MM.1S (cell line): ENCODE measurements around the gene STARD3.

ENCODE experiments used
- DNase-seq: peaks from one replicate; pipeline ENCODE4 v3.0.0-alpha.2; 2015
- H2AFZ ChIP-seq: fragments of 300-600 bp; sonication (generic); 2 replicates; pipeline ENCODE4 v1.6.0; 2016; ENCODE audit warnings: antibody characterized with exemption, low read length
- H3F3A ChIP-seq: fragments of 300-600 bp; sonication (generic); 2 replicates; pipeline ENCODE4 v1.6.1; 2016; ENCODE audit warnings: mild to moderate bottlenecking, antibody characterized with exemption, low read length, moderate library complexity, mixed read lengths; ENCODE audit not compliant: insufficient read depth
- H3K27ac ChIP-seq: fragments of 300-600 bp; sonication (generic); 2 replicates; pipeline ENCODE4 v1.5.1; 2016; ENCODE audit warnings: mild to moderate bottlenecking, low read length
- H3K27me3 ChIP-seq: fragments of 300-600 bp; sonication (generic); replicated peaks from 2 replicates; pipeline ENCODE4 v1.6.0; 2016; ENCODE audit warnings: low read length; ENCODE audit not compliant: insufficient read depth
- H3K36me3 ChIP-seq: fragments of 300-600 bp; sonication (generic); replicated peaks from 2 replicates; pipeline ENCODE4 v1.6.1; 2016; ENCODE audit warnings: mild to moderate bottlenecking, low read length, mixed read lengths; ENCODE audit not compliant: insufficient read depth
- H3K4me1 ChIP-seq: fragments of 300-600 bp; sonication (generic); 2 replicates; pipeline ENCODE4 v1.6.1; 2016; ENCODE audit warnings: low read length, mixed read lengths
- H3K4me2 ChIP-seq: fragments of 300-600 bp; sonication (generic); 2 replicates; pipeline ENCODE4 v1.6.0; 2016; ENCODE audit warnings: low read depth, low read length
- H3K4me3 ChIP-seq: fragments of 300-600 bp; sonication (generic); 2 replicates; pipeline ENCODE4 v1.5.1; 2016; ENCODE audit warnings: low read length, mixed read lengths
- H3K79me2 ChIP-seq: fragments of 300-600 bp; sonication (generic); 2 replicates; pipeline ENCODE4 v1.6.1; 2016; ENCODE audit warnings: mixed run types, low read length, mixed read lengths
- H3K9ac ChIP-seq: fragments of 300-600 bp; sonication (generic); 2 replicates; pipeline ENCODE4 v1.6.1; 2016; ENCODE audit warnings: low read length, mixed read lengths
- H3K9me2 ChIP-seq: fragments of 300-600 bp; sonication (generic); replicated peaks from 2 replicates; pipeline ENCODE4 v1.6.1; 2016; ENCODE audit warnings: mild to moderate bottlenecking, low read length, mixed read lengths; ENCODE audit not compliant: insufficient read depth
- H3K9me3 ChIP-seq: fragments of 300-600 bp; sonication (generic); replicated peaks from 2 replicates; pipeline ENCODE4 v1.6.1; 2016; ENCODE audit warnings: mild to moderate bottlenecking, low read length, mixed read lengths; ENCODE audit not compliant: insufficient read depth
- H4K20me1 ChIP-seq: fragments of 300-600 bp; sonication (generic); 2 replicates; pipeline ENCODE4 v1.6.1; 2016; ENCODE audit warnings: mild to moderate bottlenecking, low read length, moderate library complexity, mixed read lengths; ENCODE audit not compliant: insufficient read depth
- EZH2 ChIP-seq: fragments of 300-600 bp; sonication (generic); optimal IDR thresholded peaks from 2 replicates; pipeline ENCODE3; 2017; ENCODE audit warnings: low read depth, mild to moderate bottlenecking, antibody characterized with exemption, low read length, mixed read lengths
- EZH2phosphoT487 ChIP-seq: fragments of 300-600 bp; sonication (generic); IDR thresholded peaks from 2 replicates; pipeline ENCODE4 v1.6.1; 2018; ENCODE audit warnings: antibody characterized with exemption, low read length
- TF ChIP-seq, protein P1 (sequence below): fragments of 300-600 bp; sonication (generic); IDR thresholded peaks from 2 replicates; pipeline ENCODE4 v1.5.1; 2016; ENCODE audit warnings: antibody characterized with exemption, low read length, mixed read lengths

Gene STARD3

DNA sequence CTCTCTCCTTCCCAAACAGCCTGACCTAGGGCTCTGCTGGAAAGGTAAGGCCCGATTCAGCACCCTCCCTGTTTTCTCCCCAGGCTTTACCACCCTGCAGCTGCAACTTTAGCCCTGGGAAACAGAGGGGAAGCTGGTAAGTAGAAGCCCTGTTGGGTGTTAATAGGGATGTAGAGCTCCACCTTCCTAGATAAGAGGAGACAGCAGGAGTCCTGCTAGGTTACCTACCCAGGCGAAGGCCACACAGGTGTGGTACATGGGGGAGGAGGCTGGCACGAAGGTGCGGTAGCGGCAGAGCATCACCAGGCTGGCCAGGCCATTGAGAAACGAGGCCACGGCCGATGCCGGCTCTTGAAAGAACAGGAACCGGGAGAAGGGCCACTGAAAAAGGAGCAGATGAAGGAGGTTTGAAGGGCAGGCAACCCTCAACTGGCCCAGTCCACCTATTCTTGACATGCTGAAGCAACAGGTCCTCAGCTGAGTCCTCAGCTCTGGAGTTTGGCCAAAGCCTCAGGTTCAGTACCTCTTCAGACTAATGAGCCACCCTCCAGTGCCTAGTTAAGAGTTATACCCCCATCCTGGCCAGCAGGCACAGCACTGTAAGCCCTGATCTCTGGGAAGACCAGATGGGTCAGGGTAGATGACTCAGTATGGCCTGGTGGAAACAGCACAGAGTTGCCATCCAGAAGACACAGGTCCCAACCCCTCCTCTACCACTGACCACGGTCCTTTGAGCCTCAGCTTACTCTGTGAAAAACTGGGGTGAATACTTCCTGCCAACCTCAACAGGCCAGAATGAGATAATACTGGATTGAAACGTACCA, 47.6 kb downstream of the STARD3 start:
- Histone ChIP-seq H3K36me3 (no peaks in the 10 kb centered on the region), H3K27ac (no peak overlapping the region), H3K4me2 (no peak overlapping the region), H3K9me3 (no peaks in the 10 kb centered on the region), H2AFZ (no peak overlapping the region), H3K79me2 (no peaks in the 10 kb centered on the region), H3K9ac (no peak overlapping the region), H3F3A (peaks cover 19% of the 10 kb centered on the region), H3K4me1 (peaks cover 11% of the 10 kb centered on the region; the same call in 1 of the 2 replicates), H3K27me3 (no peaks in the 10 kb centered on the region), H4K20me1 (no peaks in the 10 kb centered on the region), H3K4me3 (no peak overlapping the region), H3K9me2 (no peaks in the 10 kb centered on the region)
- TF ChIP-seq EZH2phosphoT487 (no peak), EZH2 (no peak)
- TF ChIP-seq, protein P1, sequence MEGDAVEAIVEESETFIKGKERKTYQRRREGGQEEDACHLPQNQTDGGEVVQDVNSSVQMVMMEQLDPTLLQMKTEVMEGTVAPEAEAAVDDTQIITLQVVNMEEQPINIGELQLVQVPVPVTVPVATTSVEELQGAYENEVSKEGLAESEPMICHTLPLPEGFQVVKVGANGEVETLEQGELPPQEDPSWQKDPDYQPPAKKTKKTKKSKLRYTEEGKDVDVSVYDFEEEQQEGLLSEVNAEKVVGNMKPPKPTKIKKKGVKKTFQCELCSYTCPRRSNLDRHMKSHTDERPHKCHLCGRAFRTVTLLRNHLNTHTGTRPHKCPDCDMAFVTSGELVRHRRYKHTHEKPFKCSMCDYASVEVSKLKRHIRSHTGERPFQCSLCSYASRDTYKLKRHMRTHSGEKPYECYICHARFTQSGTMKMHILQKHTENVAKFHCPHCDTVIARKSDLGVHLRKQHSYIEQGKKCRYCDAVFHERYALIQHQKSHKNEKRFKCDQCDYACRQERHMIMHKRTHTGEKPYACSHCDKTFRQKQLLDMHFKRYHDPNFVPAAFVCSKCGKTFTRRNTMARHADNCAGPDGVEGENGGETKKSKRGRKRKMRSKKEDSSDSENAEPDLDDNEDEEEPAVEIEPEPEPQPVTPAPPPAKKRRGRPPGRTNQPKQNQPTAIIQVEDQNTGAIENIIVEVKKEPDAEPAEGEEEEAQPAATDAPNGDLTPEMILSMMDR, result no peak
- no peak for DNase-seq

DNA sequence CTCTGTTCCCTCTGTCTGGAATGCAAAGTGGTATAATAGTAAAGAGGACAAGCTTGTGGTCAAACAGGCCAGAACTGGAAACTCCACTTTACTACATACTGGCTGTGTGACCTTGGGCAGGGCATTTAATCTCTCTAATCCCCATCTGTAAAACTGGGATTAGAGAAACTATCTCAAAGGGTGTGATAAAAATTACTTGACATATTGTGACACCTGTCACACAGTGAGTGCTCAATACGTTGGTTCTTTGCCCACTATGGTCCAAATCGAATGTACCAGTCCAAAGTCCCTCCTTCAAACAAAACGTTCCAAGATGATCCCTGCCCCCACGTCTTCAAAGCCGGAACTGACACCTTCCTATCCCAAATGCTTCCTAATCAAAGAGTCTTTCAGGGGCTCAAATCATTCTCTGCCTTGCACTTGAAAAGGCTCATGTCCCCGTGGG, 50.2 kb downstream of the STARD3 start:
- Histone ChIP-seq H3K4me2 (peak overlapping the region; percentile 82), H3K4me3 (peak overlapping the region; percentile 96), H3K27me3 (no peaks in the 10 kb centered on the region), H3K27ac (peak overlapping the region; percentile 94; the same call in 1 of the 2 replicates), H3F3A (peaks cover 19% of the 10 kb centered on the region), H3K9ac (peak overlapping the region; percentile 81; the same call in 1 of the 2 replicates), H3K9me3 (no peaks in the 10 kb centered on the region), H4K20me1 (no peaks in the 10 kb centered on the region), H3K36me3 (no peaks in the 10 kb centered on the region), H3K79me2 (no peaks in the 10 kb centered on the region), H3K9me2 (no peaks in the 10 kb centered on the region), H3K4me1 (peaks cover 11% of the 10 kb centered on the region; the same call in 1 of the 2 replicates), H2AFZ (peak overlapping the region; percentile 91)
- TF ChIP-seq EZH2phosphoT487, result no peak
- TF ChIP-seq EZH2, result no peak
- TF ChIP-seq, protein P1, result no peak
- DNase-seq, result no peak

DNA sequence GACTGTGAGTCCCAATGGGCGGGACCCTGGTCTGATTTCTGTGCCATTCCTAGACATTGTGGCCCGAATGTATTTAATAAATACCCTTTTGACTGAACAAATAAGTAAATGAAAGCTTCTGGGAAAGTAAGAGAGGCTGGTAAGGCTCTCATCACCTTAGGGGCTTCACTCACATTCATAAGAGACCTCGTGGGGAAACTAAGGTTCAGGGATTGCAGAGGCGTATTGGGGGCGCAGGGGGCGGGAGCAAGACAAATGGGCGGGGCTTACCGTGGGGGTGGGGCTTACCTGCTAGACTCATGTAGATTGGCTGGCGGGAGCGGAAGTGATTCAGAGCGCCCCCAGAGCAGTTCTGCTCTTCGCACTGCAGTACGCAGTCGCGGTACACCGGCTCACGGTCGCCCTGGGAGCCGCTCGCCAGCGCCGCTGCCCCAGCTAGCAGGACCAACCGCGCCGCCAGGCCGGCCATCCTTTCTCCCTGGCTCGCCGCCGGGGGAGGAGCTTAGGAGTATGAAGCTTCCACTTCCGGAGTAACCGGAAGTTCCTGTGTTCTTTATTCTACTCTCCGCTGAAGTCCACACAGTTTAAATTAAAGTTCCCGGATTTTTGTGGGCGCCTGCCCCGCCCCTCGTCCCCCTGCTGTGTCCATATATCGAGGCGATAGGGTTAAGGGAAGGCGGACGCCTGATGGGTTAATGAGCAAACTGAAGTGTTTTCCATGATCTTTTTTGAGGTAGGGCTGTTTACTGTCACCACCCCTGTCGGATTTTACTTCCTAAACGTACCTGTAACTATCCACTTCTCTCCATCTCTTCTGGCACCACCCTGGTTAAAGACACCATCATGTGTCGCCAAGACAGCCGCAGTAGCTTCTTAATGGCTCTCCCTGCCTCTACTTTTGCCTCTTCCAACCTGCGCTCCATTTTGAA, 50.9 kb downstream of the STARD3 start, which contains the start of gene PGAP3:
PGAP3 (minus strand) TSS at position 512 of the 929 bp plus-strand sequence; CDS start at position 469, 43 bp downstream.
- H3K9ac ChIP-seq, result peak within 1 kb of the TSS; percentile 81
- no peaks in the 10 kb centered on the region for H3K9me2 ChIP-seq
- peaks cover 11% of the 10 kb centered on the region; the same call in 1 of the 2 replicates for H3K4me1 ChIP-seq
- H3K9me3 ChIP-seq, result no peaks in the 10 kb centered on the region
- no peaks in the 10 kb centered on the region for H3K79me2 ChIP-seq
- H3K4me2 ChIP-seq, result peak within 1 kb of the TSS; percentile 82
- TF ChIP-seq EZH2, result no peak
- TF ChIP-seq, protein P1, result no peak
- no peak for TF ChIP-seq EZH2phosphoT487
- no peaks in the 10 kb centered on the region for H4K20me1 ChIP-seq
- peak within 1 kb of the TSS; percentile 94 for H3K27ac ChIP-seq
- H3K36me3 ChIP-seq, result no peaks in the 10 kb centered on the region
- DNase-seq, result peak; percentile 92
- no peaks in the 10 kb centered on the region for H3K27me3 ChIP-seq
- peak within 1 kb of the TSS; percentile 91 for H2AFZ ChIP-seq
- peak within 1 kb of the TSS; percentile 96 for H3K4me3 ChIP-seq
- peaks cover 19% of the 10 kb centered on the region for H3F3A ChIP-seq
